ENCODE results near the gene ADAMTSL2.

The ADAMTSL2 gene

DNA sequence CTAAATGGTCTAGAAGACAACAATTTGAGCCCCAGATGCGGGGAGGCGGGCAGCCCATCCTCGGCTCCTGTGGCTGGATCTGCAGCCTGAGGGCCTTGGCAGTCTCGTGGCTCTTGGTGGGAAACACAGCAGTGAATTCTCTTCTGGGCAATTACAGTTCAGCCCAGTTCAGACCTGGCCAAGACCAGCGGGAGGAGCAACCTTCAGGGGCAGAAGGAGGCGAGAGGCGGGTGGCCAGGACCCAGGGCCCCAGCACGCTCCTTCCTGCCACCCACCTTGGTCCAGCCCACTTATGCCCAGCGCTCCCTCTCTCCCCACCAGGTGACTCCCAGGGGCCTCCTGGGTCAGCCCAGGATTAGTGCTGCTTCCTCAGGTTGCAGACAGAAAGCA is 17.5 kb upstream of the ADAMTSL2 start:
- TF ChIP-seq ZFP30 (CRISPR knock-in tag; IDR thresholded peaks at IDR 0.05) = no peak
- TF ChIP-seq OSR1 (CRISPR knock-in tag; IDR thresholded peaks at IDR 0.05) = no peak
- no peak for TF ChIP-seq ZC3H10 (CRISPR knock-in tag; IDR thresholded peaks at IDR 0.05)
- no peak for TF ChIP-seq TCF4 (CRISPR knock-in tag; IDR thresholded peaks at IDR 0.05; ENCODE audit: borderline replicate concordance)
- no peak for TF ChIP-seq RARB (CRISPR knock-in tag; IDR thresholded peaks at IDR 0.05)
- no peak for TF ChIP-seq SNAI2 (CRISPR knock-in tag; IDR thresholded peaks at IDR 0.05)
- TF ChIP-seq TOX (CRISPR knock-in tag; IDR thresholded peaks at IDR 0.05; ENCODE audit: borderline replicate concordance) = no peak
- no peak for TF ChIP-seq ZNF70 (CRISPR knock-in tag; IDR thresholded peaks at IDR 0.05)
- no peak for TF ChIP-seq ZNF565 (CRISPR knock-in tag; conservative IDR thresholded peaks at IDR 0.05; ENCODE audit: low read depth)
- no peak for TF ChIP-seq ZFP3 (CRISPR knock-in tag; IDR thresholded peaks at IDR 0.05)
- ATAC-seq = no peak

DNA sequence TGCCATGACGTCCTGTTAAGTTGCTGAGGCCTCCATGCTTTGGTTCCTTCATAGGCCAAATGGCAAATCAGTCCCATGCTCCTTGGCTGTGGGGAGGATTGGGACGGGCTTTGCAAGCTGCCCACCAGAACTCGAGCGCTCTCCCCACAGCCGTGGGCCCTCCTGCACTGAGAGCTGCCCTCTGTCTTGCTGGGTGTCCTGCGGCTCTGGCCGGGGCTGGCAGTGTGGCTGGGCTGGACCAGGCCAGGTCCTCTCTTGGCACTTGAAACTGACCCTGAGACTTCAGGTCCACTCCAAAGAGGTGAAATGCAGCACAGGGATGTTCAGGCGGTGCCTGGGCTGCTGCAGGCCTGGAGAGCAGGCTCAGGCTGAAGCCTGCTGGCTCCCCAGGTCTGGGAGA is 16.8 kb upstream of the ADAMTSL2 start:
- ATAC-seq = no peak
- TF ChIP-seq, protein P1, sequence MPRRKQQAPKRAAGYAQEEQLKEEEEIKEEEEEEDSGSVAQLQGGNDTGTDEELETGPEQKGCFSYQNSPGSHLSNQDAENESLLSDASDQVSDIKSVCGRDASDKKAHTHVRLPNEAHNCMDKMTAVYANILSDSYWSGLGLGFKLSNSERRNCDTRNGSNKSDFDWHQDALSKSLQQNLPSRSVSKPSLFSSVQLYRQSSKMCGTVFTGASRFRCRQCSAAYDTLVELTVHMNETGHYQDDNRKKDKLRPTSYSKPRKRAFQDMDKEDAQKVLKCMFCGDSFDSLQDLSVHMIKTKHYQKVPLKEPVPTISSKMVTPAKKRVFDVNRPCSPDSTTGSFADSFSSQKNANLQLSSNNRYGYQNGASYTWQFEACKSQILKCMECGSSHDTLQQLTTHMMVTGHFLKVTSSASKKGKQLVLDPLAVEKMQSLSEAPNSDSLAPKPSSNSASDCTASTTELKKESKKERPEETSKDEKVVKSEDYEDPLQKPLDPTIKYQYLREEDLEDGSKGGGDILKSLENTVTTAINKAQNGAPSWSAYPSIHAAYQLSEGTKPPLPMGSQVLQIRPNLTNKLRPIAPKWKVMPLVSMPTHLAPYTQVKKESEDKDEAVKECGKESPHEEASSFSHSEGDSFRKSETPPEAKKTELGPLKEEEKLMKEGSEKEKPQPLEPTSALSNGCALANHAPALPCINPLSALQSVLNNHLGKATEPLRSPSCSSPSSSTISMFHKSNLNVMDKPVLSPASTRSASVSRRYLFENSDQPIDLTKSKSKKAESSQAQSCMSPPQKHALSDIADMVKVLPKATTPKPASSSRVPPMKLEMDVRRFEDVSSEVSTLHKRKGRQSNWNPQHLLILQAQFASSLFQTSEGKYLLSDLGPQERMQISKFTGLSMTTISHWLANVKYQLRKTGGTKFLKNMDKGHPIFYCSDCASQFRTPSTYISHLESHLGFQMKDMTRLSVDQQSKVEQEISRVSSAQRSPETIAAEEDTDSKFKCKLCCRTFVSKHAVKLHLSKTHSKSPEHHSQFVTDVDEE (CRISPR knock-in tag; IDR thresholded peaks at IDR 0.05) = no peak
- TF ChIP-seq RARB (CRISPR knock-in tag; IDR thresholded peaks at IDR 0.05) = no peak
- TF ChIP-seq ZNF565 (CRISPR knock-in tag; conservative IDR thresholded peaks at IDR 0.05; ENCODE audit: low read depth) = no peak
- TF ChIP-seq, protein P2, sequence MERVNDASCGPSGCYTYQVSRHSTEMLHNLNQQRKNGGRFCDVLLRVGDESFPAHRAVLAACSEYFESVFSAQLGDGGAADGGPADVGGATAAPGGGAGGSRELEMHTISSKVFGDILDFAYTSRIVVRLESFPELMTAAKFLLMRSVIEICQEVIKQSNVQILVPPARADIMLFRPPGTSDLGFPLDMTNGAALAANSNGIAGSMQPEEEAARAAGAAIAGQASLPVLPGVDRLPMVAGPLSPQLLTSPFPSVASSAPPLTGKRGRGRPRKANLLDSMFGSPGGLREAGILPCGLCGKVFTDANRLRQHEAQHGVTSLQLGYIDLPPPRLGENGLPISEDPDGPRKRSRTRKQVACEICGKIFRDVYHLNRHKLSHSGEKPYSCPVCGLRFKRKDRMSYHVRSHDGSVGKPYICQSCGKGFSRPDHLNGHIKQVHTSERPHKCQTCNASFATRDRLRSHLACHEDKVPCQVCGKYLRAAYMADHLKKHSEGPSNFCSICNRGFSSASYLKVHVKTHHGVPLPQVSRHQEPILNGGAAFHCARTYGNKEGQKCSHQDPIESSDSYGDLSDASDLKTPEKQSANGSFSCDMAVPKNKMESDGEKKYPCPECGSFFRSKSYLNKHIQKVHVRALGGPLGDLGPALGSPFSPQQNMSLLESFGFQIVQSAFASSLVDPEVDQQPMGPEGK (CRISPR knock-in tag; IDR thresholded peaks at IDR 0.05; ENCODE audit: borderline replicate concordance) = no peak

DNA sequence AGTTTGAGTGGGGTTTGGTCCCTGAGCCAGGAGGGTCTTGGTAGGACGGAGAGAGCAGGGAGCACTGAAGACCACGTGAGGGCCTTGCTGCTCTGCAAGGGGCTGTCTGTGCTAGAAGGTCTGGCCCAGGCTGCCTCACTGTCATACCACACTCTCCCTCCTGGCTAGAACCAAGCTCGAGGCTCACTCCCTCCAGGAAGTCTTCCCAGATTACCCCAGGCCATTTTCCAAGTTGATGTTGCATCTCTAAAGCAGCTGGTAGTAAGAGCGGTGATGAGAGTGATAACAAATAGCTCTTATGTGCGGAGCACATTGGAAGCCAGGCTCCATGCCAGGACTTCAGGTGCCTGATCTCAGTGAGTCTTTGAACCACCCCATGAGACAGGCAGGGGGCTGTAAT is 16.3 kb upstream of the ADAMTSL2 start:
- TF ChIP-seq ZNF8 (CRISPR knock-in tag; IDR thresholded peaks at IDR 0.05) = no peak
- no peak for TF ChIP-seq ISL1 (CRISPR knock-in tag; IDR thresholded peaks at IDR 0.05)
- TF ChIP-seq TCF4 (CRISPR knock-in tag; IDR thresholded peaks at IDR 0.05; ENCODE audit: borderline replicate concordance) = no peak
- TF ChIP-seq SNAI2 (CRISPR knock-in tag; IDR thresholded peaks at IDR 0.05) = no peak
- TF ChIP-seq, protein P1 (CRISPR knock-in tag; IDR thresholded peaks at IDR 0.05) = no peak
- no peak for TF ChIP-seq ZFP3 (CRISPR knock-in tag; IDR thresholded peaks at IDR 0.05)
- no peak for TF ChIP-seq ZNF70 (CRISPR knock-in tag; IDR thresholded peaks at IDR 0.05)
- TF ChIP-seq ZC3H10 (CRISPR knock-in tag; IDR thresholded peaks at IDR 0.05) = no peak
- TF ChIP-seq OSR1 (CRISPR knock-in tag; IDR thresholded peaks at IDR 0.05) = no peak
- TF ChIP-seq TOX (CRISPR knock-in tag; IDR thresholded peaks at IDR 0.05; ENCODE audit: borderline replicate concordance) = no peak
- TF ChIP-seq, protein P3, sequence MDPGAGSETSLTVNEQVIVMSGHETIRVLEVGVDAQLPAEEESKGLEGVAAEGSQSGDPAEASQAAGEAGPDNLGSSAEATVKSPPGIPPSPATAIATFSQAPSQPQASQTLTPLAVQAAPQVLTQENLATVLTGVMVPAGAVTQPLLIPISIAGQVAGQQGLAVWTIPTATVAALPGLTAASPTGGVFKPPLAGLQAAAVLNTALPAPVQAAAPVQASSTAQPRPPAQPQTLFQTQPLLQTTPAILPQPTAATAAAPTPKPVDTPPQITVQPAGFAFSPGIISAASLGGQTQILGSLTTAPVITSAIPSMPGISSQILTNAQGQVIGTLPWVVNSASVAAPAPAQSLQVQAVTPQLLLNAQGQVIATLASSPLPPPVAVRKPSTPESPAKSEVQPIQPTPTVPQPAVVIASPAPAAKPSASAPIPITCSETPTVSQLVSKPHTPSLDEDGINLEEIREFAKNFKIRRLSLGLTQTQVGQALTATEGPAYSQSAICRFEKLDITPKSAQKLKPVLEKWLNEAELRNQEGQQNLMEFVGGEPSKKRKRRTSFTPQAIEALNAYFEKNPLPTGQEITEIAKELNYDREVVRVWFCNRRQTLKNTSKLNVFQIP (CRISPR knock-in tag; IDR thresholded peaks at IDR 0.05; ENCODE audit: borderline replicate concordance, low read depth) = no peak
- TF ChIP-seq ZNF565 (CRISPR knock-in tag; conservative IDR thresholded peaks at IDR 0.05; ENCODE audit: low read depth) = no peak
- no peak for TF ChIP-seq RARB (CRISPR knock-in tag; IDR thresholded peaks at IDR 0.05)
- TF ChIP-seq, protein P4, sequence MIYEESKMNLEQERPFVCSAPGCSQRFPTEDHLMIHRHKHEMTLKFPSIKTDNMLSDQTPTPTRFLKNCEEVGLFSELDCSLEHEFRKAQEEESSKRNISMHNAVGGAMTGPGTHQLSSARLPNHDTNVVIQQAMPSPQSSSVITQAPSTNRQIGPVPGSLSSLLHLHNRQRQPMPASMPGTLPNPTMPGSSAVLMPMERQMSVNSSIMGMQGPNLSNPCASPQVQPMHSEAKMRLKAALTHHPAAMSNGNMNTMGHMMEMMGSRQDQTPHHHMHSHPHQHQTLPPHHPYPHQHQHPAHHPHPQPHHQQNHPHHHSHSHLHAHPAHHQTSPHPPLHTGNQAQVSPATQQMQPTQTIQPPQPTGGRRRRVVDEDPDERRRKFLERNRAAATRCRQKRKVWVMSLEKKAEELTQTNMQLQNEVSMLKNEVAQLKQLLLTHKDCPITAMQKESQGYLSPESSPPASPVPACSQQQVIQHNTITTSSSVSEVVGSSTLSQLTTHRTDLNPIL (CRISPR knock-in tag; IDR thresholded peaks at IDR 0.05; ENCODE audit: low read depth) = no peak
- TF ChIP-seq ZFP30 (CRISPR knock-in tag; IDR thresholded peaks at IDR 0.05) = no peak
- no peak for TF ChIP-seq ESRRG (CRISPR knock-in tag; IDR thresholded peaks at IDR 0.05)
- TF ChIP-seq GLIS3 (CRISPR knock-in tag; IDR thresholded peaks at IDR 0.05) = no peak
- no peak for ATAC-seq
